OCI-LY7 (cell line): ENCODE results near the gene NDEL1.

Experiments
- CTCF ChIP-seq: fragments of 200-600 bp; sonication (generic); conservative IDR thresholded peaks from 2 replicates; pipeline ENCODE4 v1.5.1; 2014; ENCODE audit warnings: mild to moderate bottlenecking, antibody characterized with exemption, low read length, moderate library complexity, mixed read lengths
- EZH2phosphoT487 ChIP-seq: fragments of 200-600 bp; sonication (generic); IDR thresholded peaks from 2 replicates; pipeline ENCODE4 v1.6.1; 2018; ENCODE audit warnings: low read depth, borderline replicate concordance, mild to moderate bottlenecking, mixed run types, antibody characterized with exemption, low read length, moderate library complexity, mixed read lengths

GRCh38 chr17:8408371-8408770, 27.3 kb upstream of the NDEL1 start:
- TF ChIP-seq EZH2phosphoT487 (no peak), CTCF (no peak)
